HG02884 (cell line): ENCODE measurements around the gene NFATC1.

Experiments
- ATAC-seq: cut with Tn5 transposase; IDR thresholded peaks from one replicate; pipeline ENCODE4 v1.9.1; 2021; ENCODE audit warnings: mild to moderate bottlenecking, moderate library complexity; ENCODE audit not compliant: unreplicated experiment

Gene NFATC1

DNA sequence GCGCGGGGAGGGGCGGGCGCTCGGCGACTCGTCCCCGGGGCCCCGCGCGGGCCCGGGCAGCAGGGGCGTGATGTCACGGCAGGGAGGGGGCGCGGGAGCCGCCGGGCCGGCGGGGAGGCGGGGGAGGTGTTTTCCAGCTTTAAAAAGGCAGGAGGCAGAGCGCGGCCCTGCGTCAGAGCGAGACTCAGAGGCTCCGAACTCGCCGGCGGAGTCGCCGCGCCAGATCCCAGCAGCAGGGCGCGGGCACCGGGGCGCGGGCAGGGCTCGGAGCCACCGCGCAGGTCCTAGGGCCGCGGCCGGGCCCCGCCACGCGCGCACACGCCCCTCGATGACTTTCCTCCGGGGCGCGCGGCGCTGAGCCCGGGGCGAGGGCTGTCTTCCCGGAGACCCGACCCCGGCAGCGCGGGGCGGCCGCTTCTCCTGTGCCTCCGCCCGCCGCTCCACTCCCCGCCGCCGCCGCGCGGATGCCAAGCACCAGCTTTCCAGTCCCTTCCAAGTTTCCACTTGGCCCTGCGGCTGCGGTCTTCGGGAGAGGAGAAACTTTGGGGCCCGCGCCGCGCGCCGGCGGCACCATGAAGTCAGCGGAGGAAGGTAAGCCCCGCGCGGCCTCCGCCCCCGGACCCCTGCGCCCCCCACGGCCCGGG lies at the start of gene NFATC1:
Gene NFATC1, plus strand, starts transcription at position 170 of the 644 bp plus-strand sequence. Its CDS starts 295 bp downstream, at position 465.
- no peak for ATAC-seq

DNA sequence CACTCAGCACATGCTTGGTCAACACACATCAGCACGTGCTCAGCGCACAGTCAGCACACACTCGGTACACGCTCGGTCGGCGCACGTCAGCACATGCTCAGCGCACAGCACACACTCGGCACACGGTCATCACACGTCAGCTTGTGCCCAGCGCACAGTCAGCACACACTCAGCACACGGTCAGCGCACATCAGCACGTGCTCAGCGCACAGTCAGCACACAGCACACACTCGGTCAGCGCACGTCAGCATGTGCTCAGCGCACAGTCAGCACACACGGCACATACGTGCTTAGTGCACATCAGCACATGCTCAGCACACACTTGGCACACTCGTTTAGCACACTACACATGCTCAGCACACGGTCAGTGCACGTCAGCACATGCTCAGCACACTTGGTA lies 49.7 kb upstream of the NFATC1 start:
- ATAC-seq: no peak

DNA sequence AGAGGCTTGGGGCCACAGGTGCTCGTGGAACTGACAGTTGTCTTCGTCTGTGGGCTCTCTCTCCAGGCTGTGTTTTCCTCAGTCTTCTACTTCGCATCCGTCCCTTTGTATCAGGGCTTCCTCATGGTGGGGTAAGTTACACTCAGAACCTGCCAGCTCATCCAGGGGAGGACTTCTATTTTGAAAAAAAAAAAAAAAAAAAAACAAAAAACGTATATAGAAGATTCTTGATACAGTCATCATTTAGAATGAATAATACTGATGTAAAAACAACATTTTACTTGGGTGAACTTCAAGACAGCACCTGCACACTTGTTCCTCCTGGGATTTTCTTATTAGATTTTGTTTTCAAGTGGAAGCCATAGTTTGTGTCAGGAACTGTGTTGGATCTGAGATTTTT lies 47.7 kb upstream of the NFATC1 start:
- no peak for ATAC-seq

DNA sequence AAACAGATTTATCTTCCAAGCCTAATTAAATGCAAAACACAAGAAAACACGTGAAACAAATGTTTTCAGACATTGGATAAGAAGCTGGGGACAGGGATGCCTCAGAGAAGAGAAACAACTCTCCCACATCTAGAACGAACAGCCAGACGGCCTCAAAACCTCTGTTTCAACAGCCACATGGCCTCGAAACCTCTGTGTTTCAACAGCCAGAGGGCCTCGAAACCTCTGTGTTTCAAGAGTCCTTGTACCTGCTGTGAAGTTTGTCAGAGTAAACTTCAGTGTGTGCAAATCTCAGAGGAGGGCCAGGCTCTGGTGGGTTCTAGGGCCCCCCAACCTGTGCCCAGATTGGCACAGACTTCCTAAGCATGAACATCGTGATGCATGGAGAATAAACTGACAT lies 43.3 kb upstream of the NFATC1 start:
- no peak for ATAC-seq

DNA sequence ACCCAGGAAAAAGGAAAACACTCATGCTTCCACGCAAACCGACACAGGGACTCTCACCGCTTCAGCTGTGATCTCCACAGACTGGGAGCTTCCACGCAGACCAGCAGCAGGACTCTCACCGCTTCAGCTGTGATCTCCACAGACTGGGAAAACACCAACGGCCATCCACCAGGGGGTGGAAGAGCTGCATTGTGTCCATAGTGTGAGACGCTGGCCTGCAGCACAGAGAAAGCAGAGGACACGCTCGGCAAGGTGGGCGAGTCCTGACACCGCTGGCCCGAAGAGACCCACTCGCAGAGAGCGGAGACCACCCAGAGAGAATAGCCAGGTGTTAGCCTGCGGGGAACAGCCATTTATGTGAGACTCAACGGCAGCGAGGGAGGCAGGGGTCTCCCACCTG lies 42.5 kb upstream of the NFATC1 start:
- ATAC-seq: no peak

DNA sequence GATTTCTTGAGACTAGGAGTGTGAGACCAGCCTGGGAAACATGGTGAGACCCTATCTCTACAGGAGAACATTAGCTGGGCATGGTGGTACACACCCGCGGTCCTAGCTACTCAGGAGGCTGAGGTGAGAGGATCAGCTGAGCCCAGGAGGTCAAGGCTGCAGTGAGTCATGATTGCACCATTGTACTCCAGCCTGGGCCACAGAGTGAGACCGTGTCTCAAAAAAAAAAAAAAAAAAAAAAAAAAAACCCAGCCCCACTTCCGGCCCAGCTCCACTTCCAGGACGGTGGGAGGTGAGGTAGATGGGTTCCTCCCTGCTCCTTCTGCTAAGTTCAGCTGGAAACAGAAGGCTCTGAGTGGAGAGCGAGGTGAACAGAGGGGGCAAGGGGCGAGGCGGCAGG lies 41.4 kb upstream of the NFATC1 start:
- no peak for ATAC-seq

DNA sequence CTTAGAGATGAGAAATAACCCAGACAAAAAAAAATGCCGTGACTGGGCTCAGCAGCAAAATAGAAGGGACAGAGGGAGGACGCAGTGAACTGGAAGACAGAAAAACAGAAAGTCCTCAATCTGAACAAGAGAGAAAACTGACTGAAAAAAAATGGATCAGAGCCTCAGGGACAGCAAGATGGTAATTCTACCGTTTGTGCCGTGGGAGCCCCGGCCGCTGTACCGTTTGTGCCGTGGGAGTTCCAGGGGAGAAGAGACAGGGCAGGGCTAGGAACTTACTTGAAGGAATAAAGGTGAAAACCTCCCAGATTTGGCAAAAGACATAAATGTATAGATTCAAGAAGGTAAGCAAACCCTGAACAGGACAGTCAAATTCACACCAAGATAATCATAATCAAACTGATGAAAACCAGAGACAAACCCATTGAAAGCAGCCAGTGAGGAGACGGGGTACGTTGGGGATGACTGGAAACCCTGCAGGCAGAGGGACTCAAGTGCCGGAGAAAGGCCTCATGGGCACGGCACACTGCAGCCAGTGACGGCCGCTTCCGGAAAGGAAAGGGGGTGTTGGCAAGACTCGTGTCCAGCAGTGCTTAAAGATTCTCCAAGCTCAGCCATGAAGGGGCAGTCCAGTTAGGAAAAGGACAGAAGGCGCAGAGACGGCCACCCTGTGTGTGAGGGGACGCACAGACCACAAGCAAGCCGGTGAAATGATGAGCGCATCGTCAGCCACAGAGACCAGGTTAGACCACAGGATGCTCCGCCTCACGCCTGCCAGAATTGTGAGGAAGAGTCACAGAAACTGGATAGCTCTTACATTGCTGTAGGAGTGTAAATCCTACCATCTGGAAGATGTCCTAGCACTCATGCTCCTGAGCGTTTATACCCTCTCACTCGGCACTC lies 40.0 kb upstream of the NFATC1 start:
- ATAC-seq: peak; percentile 26

DNA sequence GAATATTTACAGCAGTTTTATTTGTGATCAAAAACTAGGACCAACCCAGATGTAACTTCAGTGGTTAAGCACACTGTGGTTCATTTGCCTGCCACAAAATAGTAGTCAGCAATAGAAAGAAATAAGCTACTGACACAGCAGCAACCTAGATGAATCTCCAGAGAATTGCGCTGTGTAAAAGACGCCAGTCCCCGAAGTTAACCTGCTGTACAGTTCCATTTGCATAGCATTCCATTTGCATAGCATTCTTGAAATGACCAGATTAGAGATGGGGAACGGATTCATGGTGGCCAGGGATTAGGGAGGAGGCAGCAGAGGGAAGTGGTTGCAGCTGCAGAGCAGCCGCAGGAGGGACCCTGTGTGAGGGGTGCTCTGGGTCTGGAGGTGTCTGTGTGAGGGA lies 39.3 kb upstream of the NFATC1 start:
- ATAC-seq: peak; percentile 94

DNA sequence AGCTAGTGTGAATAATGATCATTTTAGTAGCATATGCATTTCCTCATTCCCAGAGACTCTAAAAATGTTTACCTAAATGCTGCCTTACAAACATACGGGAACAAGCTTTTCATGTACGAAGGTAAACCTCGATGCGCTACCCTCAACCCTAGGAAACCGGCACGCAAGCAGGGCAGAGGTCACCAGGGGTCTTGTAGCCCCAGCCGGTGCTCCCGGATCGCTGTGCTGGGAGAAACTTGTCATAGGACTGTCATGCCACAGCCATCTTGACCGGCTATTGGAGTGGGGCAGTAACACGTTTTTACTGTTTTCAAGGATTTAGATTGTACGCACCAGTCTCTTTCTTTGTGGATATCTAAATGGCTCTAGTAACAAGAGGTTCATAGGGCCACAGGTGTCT lies 34.8 kb upstream of the NFATC1 start:
- ATAC-seq: no peak

DNA sequence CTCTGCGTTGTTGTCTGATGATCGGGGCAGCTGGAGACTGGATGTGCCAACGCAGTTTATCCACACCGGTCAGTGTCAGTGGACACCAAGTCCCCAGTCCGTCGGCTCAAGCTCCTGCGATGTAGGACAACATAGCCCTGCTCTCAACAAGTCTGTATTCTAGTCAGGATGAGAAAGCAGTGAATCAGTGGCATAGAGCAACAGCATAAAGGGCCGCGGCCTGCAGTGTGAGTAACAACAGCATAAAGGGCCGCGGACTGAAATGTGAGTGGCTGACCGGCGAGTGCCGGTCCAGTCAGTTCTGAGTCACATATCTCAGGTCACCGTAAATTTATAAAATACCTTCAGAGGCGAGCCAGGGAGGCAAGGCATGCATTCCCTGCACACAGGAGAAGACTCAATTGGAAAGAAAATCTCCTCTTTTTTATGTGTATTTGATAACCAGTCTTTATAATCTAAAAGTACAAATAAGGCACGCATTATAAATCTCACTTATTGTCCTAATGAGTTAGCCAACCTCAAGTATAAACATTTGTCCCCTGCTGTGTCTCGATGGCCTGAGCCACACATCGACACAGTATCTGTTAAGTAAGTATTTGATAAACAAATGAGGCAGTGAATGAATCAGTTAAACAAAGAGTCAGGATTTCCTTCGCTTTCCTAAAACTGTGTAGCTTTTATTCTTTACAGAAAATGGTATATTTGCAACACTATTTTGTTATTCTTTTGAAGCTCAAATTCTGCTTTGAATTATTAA lies 33.8 kb upstream of the NFATC1 start:
- no peak for ATAC-seq

DNA sequence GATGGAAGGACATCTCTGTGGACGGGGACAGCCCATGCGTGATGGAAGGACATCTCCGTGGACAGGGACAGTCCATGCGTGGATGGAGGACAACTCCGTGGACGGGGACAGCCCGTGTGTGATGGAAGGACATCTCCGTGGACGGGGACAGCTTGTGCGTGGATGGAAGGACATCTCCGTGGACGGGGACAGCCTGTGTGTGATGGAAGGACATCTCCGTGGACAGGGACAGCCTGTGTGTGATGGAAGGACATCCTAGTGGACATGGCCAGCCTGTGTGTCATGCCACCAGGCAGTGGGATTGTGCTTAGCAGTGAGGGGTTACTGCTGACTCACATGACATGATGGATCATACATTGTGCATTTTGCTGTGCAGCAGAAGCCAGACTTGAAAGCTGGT lies 30.0 kb upstream of the NFATC1 start:
- ATAC-seq: no peak

DNA sequence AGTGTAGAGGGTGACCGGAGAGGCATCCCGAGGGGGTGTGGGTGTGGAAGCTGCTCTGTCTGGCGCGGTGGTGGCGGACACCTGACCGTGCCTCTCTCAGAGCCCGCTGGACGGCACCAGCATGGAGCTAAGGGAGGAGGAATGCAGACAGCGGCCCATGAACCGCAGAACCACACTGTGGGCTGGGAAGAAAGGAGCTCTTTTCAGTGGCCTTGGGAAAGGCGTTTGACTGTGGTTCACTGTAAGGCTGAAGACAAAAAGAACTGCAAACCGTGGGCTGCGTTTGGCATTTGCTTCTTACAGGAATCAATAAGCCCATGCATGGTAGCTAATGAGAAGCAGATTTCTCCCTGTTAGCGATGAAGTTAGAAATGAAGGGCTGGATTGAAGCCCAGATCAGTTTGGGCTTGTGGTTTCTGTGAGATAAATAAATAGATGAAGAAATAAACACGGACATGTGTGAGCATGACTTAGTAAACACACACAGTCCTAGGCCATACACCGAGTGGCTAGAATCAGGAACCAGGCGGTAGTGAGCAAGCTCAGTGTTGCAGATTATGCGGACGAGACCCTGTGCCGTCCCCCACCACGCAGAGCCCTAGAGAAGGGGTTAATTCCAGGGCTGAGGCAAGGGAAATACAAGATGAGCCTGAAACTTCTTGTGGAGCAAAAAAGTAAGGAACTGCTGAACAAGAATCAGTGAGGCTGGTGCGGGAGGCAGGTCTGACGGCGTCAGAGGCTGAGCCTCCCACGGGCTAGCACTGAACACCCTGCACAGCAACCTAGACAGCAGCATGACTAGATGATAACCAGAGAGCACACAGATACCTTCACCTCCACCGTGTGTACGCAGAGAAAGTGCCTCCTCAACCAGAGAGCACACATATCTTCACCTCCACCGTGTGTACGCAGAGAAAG lies 29.3 kb upstream of the NFATC1 start:
- no peak for ATAC-seq

DNA sequence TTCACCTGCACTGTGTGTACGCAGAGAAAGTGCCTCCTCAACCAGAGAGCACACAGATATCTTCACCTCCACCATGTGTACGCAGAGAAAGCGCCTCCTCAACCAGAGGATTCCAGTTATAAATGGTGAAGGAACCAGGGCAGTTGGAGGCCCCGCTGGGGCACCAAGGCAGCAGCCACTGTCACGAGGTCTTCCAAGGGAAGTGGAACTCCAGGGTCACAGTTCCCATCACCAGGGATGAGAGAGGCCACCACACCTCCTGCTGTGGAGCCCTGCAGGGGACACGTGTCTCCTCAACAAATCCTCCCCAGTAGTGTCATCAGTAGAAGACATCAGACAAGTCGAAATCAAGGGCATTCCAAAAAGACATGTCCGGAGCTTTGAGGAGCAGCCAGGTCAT lies 28.2 kb upstream of the NFATC1 start:
- ATAC-seq: no peak

DNA sequence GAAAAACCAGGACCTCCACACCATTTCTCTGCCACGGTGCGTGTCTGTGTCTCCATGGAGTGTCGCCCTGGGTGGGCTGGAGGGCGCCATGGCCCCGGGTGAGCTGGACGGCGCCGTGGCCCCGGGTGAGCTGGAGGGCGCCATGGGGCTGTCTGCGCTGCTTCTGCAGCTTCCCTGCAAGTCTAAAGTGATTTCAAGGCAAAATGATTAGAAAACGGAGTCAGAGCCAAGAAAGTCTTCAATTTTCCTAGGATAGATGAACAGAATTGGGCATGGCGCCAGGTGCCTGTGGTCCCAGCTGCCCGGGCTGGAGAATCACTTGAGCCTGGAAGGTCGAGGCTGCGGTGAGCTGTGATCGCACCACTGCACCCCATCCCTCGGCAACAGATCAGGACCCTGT lies 27.7 kb upstream of the NFATC1 start:
- ATAC-seq: no peak

DNA sequence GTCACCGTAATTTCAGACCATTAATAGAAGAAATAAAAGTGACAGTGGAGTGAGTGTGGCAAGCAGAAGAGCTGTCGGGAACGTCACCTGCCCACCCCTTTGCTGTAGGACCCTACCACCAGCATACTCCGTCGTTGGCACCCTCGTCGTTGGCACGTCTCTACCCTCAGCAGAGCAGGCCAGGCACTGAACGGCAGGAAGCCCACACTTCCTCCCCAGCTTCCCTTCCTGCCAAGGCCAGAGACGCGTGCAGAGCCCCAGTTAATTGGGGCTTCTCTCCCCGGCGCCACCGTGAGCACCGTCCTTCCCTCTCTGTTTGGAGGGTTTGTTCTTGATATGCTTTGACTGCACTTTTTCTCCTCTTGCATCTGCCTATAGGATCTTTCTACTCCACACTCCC lies 27.0 kb upstream of the NFATC1 start:
- ATAC-seq: no peak

DNA sequence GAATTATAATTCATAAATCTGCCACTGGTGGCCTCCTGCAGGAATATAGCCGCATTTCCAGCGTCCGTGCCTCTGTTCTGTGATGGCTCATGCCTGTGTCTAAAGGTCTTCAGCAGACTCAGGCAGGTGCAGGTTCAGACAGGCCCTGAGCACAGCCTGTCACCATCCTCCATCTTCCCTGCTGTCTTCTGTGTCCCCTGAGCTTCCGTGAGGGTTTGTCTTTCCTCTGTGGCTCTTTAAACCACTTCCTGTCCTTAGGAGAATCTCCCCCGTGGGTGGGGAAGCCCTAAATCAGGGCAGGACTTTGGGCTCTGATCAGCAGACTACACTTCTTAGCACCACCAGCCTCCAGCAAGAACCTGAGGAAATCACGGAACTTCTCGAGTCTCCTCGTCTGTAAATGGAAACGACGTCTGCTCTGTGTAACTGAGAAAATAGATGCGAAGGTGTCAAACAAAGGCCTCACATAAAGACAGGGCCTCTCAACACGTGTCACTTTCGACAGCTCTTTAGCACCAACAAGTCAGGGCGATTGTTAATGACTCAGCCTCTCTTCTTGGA lies 24.1 kb upstream of the NFATC1 start:
- ATAC-seq: no peak

DNA sequence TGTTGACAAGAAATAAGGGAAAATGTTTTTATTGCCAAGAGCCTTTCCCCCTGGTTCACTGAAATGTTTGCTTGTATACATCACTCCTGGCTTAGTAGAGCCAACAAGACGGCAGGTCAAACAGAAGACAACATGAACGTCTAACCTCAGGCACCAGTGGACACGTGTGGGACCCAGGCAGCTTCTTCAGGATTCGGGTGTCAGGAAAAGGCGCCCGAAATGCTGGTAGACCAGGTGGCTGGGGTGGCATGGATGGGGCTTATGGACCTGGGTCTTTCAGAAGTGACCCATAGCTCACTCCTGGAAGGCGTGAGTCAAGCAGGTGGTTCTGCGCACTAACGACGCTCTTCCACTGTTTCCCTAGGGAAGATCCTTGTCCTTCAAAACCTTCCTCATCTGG lies 23.3 kb upstream of the NFATC1 start:
- ATAC-seq: no peak

DNA sequence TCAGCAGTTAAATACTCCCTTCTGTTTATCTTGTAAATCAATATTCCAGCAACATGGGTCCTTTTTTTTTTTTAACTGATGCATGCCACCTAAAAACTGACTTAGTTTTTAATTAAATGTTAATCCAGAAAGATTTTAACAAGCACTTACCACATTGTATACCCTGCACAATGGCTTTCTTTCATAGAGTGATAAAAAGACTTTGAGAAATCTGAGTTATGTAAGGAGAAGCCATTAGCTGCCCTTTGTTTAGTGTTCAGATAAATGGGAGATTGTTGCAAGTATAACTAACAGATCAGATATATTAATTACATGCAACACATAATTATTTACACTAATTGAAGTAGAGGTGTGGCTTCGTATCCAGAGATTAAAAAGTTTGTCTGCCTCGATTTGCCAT lies 22.7 kb upstream of the NFATC1 start:
- no peak for ATAC-seq

DNA sequence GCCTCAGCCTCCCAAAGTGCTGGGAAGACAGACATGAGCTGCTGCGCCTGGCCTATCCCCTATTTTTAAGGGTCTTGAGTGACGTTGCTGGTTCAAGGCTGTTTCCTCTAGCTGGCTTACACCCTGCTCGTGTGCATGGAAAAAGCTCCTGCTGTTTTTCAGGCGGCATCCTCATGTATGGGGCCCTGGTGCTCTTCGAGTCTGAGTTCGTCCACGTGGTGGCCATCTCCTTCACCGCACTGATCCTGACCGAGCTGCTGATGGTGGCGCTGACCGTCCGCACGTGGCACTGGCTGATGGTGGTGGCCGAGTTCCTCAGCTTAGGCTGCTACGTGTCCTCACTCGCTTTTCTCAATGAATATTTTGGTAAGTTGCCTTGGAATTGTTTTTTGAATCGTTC lies 22.0 kb upstream of the NFATC1 start:
- ATAC-seq: no peak

DNA sequence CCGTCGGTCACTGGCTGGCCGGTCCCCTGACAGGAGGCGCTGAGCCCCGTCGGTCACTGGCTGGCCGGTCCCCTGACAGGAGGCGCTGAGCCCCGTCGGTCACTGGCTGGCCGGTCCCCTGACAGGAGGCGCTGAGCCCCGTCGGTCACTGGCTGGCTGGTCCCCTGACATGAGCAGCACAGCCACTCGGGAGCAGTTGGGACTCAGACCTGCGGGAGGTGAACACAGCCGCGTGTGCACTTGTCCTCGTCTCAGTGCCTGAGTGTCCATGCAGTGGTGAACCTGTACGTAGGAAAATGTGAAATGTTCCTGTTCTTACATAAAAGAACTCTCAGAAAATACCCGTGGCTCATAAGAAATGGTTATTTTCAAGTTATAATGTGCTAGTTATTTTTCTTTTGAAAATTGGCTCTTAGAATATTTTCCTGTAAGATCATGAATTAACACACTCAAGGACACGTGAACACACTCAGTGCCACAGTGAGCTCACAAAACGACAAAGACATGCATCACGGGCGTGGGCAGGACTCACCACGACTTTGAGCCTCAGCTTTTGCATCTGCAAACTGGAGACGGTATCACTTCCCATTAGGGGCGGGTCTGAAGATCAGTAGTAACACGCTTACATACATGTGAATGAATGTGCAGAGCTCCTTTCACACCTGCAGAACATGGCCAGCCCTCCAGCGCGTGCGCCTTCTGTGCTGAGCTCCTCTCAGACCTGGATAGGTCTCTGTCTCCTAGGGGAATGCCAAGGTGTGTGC lies 21.1 kb upstream of the NFATC1 start:
- peak; percentile 92 for ATAC-seq
